ENCODE results near the gene LYSMD2.
A peak's percentile ranks its signal among the peaks of the same experiment; 100 is the strongest.

Gene LYSMD2

GRCh38 chr15:51720201-51720995, 17.1 kb downstream of the LYSMD2 start:
- FAIRE-seq (no peak), DNase-seq (ENCODE audit: low spot score) (no peak)

GRCh38 chr15:51718746-51719145, 18.7 kb downstream of the LYSMD2 start:
- DNase-seq (ENCODE audit: low spot score), result no peak
- no peak for FAIRE-seq

- FAIRE-seq (no peak), DNase-seq (ENCODE audit: low spot score) (no peak)
Observed at GRCh38 chr15:51718219-51718618, 19.2 kb downstream of the LYSMD2 start.

- DNase-seq (ENCODE audit: low spot score) (no peak), FAIRE-seq (no peak)
Observed at GRCh38 chr15:51714911-51715310, 22.5 kb downstream of the LYSMD2 start.

DNA sequence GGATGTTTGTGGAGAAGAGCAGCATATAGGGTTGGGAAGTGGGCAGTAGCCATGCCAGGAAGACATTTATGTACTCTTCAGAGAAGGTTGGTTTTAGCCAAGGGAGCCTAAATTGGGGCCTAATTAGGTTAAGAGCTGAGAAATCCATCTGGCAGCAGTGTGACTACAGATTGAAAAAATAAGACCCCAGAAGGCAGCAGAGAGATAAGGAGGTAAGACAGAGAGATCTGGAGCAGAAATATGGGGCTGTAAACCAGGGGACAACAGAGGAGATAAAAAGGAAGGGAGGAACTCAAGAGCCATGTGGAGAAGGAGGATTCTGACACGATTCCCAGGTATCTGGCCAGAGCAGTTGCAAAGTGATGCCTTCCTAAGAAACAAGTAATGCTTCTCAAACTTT, 23.3 kb downstream of the LYSMD2 start:
- FAIRE-seq (no peak), DNase-seq (ENCODE audit: low spot score) (no peak)

GRCh38 chr15:51709031-51709430, 28.4 kb downstream of the LYSMD2 start:
- DNase-seq (ENCODE audit: low spot score), result no peak

GRCh38 chr15:51708013-51708412, 29.4 kb downstream of the LYSMD2 start:
- no peak for FAIRE-seq

More at GRCh38 chr15:51709031-51709430, 28.4 kb downstream of the LYSMD2 start:
- no peak for FAIRE-seq

DNA sequence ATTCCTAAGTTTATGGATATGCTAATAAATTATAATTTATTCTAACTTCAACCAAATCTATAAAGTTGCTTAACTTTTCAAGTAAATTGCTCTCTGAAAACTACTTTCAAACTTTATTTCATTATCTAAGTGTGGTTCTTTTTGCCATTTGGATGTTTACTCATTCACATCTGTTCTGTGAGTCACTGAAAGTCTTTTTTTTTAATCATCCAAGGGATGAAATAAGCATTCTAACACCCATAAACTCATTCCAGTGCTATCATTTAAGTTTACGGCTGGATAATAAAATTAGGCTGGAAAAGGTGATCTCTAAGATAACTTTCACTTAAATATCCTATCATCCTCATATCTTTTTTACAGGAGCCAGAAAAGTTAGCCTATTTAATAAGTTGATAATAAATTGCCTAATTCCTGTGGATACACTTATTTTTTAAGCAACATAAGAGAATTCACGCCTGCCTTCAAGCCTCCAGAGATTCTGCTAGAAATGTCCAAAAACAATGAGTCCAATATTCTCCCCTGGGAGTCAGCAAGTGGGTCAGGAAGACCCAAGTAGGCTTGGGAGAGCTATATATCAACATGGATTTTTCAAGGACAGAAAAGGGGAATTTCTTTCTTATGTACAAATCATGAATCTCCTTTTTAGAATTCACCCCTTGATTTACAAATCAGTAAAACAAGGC, 30.4 kb downstream of the LYSMD2 start:
- no peak for FAIRE-seq

More at GRCh38 chr15:51708013-51708412, 29.4 kb downstream of the LYSMD2 start:
- no peak for DNase-seq (ENCODE audit: low spot score)

DNA sequence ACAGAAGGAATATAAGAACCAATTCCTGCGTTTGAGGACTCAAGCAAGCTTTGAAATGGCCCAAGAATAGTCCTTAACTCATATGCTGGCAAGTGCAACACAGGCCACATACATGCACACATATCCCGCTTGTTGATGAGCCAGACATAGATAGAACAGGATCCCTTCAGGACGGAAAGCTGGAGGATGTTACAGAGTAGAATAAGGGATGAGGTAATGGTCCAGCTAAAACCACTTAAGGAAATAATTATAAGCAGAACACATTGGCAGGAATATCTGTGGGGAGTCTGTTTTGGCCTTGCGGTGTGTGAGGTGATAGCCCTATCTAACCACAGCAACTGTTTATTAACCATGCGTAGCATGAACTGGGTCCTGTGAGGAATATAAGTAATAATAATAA, 31.2 kb downstream of the LYSMD2 start:
- FAIRE-seq, result no peak

More for the DNA sequence above, 30.4 kb downstream of the LYSMD2 start:
- DNase-seq (ENCODE audit: low spot score), result no peak

GRCh38 chr15:51702710-51703109, 34.7 kb downstream of the LYSMD2 start:
- no peak for DNase-seq (ENCODE audit: low spot score)
- no peak for FAIRE-seq

More for the DNA sequence above, 31.2 kb downstream of the LYSMD2 start:
- DNase-seq (ENCODE audit: low spot score), result no peak

- DNase-seq (ENCODE audit: low spot score) (no peak), FAIRE-seq (no peak)
Observed at GRCh38 chr15:51699373-51699772, 38.1 kb downstream of the LYSMD2 start.

GRCh38 chr15:51697163-51697562, 40.3 kb downstream of the LYSMD2 start:
- FAIRE-seq, result no peak
- no peak for DNase-seq (ENCODE audit: low spot score)

DNA sequence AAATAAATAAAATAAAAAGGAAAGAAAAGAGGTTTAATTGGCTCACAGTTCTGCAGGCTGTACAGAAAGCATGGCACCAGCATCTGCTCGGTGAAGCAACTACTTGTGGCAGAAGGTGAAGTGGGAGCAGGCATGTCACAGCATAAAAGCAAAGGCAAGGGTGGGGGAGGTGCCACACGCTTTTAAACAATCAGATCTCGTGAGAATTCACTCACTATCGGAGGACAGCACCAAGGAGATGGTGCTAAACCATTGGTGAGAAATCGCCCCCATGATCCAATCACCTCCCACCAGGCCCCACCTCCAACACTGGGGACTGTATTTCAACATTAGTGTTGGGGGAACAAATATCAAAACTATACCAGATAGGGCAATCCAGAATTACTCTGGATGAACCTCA, 40.9 kb downstream of the LYSMD2 start:
- DNase-seq (ENCODE audit: low spot score) (no peak), FAIRE-seq (no peak)

DNA sequence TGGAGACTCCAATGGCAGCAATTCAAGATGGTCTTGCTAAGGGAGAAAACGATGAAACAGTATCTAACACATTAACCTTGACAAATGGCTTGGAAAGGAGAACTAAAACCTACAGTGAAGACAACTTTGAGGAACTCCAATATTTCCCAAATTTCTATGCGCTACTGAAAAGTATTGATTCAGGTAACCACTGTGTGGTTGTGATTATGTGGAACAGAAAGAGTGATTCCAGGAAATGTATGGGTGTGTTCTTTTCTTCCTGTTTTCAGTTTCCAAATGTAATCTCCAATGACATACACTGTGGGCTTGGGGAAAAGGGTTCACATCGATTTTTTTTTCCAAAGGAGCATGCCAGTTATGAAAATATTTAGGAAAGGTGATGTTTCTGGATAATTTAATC, 45.3 kb downstream of the LYSMD2 start:
- FAIRE-seq (no peak), DNase-seq (ENCODE audit: low spot score) (no peak)

DNA sequence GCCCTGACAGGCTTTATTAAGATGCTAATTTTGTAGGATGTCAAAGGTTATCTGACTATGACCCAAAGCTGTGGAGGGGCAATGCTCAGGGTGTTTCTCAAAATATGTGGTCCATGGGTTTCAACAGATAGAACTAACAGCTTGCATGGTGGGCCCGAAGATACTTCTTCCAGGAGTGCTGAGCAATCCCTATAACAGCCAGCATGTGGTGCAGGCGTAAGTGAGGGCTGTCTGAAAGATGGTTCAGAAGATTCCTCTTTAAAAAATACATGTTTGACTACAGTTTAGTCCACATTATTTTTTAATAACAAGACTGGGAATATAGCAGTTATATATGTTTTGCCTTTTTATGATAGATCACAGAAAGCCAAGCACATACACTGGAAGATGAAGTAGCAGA, 48.6 kb downstream of the LYSMD2 start:
- FAIRE-seq (no peak), DNase-seq (ENCODE audit: low spot score) (no peak)

DNA sequence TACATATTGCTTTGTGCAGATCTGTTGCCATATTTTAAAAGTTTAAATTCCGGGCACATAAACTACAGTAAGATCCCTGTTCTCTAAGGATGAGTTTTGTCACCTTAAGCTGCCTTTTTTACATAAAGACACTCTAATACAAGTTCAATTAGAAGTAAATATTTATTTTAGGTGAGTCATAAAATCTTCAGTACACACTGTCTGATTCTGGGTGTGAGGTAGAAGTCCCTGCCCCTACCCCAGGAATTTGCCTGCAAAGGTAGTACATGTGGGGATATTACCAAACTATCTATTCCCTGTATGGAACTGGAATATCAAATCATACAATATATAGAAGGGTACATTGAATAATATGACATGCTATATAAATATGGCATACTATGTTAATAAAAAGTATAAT, 49.9 kb downstream of the LYSMD2 start:
- no peak for DNase-seq (ENCODE audit: low spot score)
- no peak for FAIRE-seq

DNA sequence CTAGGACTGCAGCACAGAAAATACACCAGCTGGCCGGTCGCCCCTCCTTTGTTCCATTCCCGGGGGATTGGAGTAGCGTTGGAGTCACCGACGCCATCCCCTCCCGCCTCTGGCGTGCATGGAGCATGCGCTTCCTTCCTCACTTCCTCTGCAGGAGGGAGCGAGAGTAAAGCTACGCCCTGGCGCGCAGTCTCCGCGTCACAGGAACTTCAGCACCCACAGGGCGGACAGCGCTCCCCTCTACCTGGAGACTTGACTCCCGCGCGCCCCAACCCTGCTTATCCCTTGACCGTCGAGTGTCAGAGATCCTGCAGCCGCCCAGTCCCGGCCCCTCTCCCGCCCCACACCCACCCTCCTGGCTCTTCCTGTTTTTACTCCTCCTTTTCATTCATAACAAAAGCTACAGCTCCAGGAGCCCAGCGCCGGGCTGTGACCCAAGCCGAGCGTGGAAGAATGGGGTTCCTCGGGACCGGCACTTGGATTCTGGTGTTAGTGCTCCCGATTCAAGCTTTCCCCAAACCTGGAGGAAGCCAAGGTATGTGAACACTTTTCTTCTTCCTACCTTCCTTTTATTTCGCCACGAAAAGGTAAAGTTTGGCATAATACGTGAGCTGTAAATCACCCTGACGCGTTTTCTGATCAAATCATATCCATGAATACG, 56.0 kb downstream of the LYSMD2 start, which contains the start of gene SCG3:
Gene SCG3 (plus strand): TSS at position 201 of the 661 bp plus-strand sequence. CDS start 253 bp downstream, at position 454.
- FAIRE-seq (no peak), DNase-seq (ENCODE audit: low spot score) (peak; percentile 19)

DNA sequence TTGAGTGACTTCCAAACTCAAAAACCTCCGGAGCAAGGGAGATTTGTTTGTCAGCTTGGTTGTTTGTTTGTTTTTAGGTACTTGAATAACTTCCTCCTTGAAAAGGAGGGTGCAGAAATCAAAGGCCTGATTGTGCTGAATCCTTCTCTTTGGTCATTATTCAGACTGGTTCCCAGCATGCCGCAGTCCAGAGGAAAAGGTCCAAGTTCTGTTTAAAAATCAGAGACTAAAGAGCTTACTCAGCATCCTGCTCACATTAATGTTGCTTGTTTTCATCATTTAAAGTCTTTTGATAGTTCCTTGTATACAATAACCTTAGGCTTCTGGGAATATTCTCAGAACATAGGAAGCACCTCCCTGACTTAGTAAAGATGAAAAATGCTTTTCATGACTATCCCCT, 57.1 kb downstream of the LYSMD2 start:
- DNase-seq (ENCODE audit: low spot score), result no peak
- no peak for FAIRE-seq

DNA sequence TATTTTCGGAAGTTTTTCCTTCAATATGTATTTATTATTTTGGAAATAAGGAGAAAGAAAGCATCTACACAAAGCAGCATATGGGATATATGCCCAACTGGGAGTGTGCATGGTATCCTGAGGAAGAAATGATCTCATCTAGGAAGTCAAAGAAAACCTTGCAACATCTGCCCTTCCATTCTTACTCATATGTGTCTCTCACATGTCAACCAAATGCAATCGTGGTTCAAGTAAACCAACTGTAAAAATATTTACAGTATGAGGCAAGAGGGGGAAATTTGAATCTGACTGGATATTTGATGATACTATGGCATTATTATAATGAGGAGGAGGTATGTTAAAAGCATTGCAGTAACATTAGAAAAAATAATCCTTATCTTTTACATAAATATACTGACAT, 59.4 kb downstream of the LYSMD2 start:
- FAIRE-seq, result no peak

GRCh38 chr15:51677452-51677851, 60.0 kb downstream of the LYSMD2 start:
- FAIRE-seq (no peak), DNase-seq (ENCODE audit: low spot score) (no peak)

More for the DNA sequence above, 59.4 kb downstream of the LYSMD2 start:
- DNase-seq (ENCODE audit: low spot score), result no peak

GRCh38 chr15:51677021-51677420, 60.4 kb downstream of the LYSMD2 start:
- DNase-seq (ENCODE audit: low spot score) (no peak), FAIRE-seq (no peak)

DNA sequence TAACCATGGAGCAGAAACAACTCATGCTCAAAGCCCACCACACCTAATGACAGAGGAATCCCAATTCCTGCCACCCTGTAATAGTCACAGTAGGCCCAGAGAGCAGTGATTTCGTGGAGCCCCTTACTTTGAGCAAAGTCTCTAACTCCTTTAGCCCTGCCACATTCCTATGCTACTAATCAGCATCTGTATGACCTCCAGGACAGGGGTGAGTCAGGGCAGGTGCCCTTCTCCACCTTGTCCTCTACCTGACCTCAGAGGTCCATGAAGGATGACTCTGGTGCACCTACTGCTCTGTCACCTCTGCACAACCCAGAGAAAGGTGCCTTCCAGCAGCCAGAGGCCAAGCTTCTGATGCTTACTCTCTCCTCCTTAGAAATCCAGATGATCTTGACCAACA, 62.2 kb downstream of the LYSMD2 start:
- DNase-seq (ENCODE audit: low spot score), result no peak
- FAIRE-seq, result no peak

All from urothelium cell line (cell line).